SK-N-SH treated with all-trans-retinoic acid at 6 μM for 48 hours (cell line): Measurements from ENCODE around the gene NPB.

Experiments used
- ARNTL ChIP-seq: fragments of 450-650 bp; formaldehyde crosslinking; IDR thresholded peaks from 2 replicates; pipeline ENCODE4 v1.5.0; 2020; ENCODE audit warnings: low read depth, mild to moderate bottlenecking, moderate library complexity, borderline replicate concordance
- ESRRG ChIP-seq: fragments of 250-450 bp; sonication (Bioruptor Pico); IDR thresholded peaks from 2 replicates; pipeline ENCODE4 v1.6.1; 2021; ENCODE audit warnings: mild to moderate bottlenecking
- OSR1 ChIP-seq: fragments of 250-450 bp; sonication (Bioruptor Pico); IDR thresholded peaks from 2 replicates; pipeline ENCODE4 v1.8.0; 2022; ENCODE audit warnings: moderate library complexity, mild to moderate bottlenecking, inconsistent platforms
- PPARA ChIP-seq: fragments of 250-450 bp; sonication (Bioruptor Pico); IDR thresholded peaks from 2 replicates; pipeline ENCODE4 v1.5.0; 2020; ENCODE audit warnings: mild to moderate bottlenecking, borderline replicate concordance

DNA sequence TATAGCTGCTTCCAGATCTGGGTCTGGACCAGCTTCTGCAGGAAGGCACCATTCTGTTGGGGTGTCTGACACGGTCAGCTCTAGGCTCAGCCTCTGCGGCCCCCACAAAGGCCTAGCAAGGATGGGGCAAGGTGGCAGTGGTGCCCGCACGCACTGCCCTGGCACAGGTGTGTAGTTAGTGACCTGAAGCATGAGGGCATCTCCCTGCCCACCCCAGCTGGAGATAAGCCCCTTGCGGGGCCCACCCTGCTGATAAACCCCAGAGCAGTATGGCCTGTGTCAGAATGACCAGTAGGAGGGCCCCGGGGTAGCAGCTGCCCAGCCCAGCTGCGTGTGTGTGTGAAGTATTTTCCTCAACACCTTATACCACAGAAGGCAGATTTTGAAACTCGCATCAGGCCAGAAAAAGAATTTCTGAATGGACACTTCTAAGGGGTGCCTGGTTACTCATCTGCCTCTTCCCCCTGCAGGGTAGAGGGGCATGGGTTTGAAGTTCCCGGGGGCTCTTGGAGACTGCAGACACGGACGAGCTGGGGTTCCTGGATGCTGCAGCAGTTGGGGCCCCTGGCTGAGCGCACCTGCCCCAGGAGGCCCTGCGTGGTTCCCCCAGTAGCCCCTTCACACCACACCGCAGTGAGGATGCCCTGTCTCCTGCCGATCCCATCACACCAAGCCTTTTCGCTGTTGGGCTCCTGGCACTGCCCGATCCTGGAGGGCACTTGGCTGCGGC, 35.4 kb upstream of the NPB start:
- TF ChIP-seq ARNTL (CRISPR knock-in tag) (no peak), ESRRG (CRISPR knock-in tag) (no peak), PPARA (no peak), OSR1 (CRISPR knock-in tag) (no peak)
